Natural killer cell (primary cell): Measurements from ENCODE around the gene ZNF576. TPM values are rescaled to one million over a fixed set of nuclear protein-coding genes. Genes with fewer than 3 reads are reported as not detected.

Experiments used
- ATAC-seq, 3 donors: fragments of 150-1000 bp in 2 of 3; fragments of 200-7000 bp in 1 of 3; cut with Tn5 transposase; 1 replicate in 1 of 3; 2 replicates in 2 of 3; pipeline ENCODE4 v1.10.0; 2021; ENCODE audit warnings: mild to moderate bottlenecking in 2 of 3, moderate library complexity in 2 of 3
- DNase-seq, 2 donors: peaks; one replicate each; pipeline versions ENCODE4 v3.0.0 to v3.0.0-alpha.2; 2013 to 2021; ENCODE audit warnings: mixed read lengths in 1 of 2
- H3K27ac ChIP-seq: one replicate; pipeline ENCODE4 v1.5.1; 2013; ENCODE audit warnings: mild to moderate bottlenecking, low read length
- H3K27me3 ChIP-seq: one replicate; pipeline ENCODE4 v1.6.1; 2013; ENCODE audit warnings: low read length; ENCODE audit not compliant: control insufficient read depth, insufficient read depth
- H3K36me3 ChIP-seq: one replicate; pipeline ENCODE4 v1.6.1; 2013; ENCODE audit warnings: low read length; ENCODE audit not compliant: control insufficient read depth, insufficient read depth
- H3K4me1 ChIP-seq: one replicate; pipeline ENCODE4 v1.6.1; 2013; ENCODE audit warnings: low read length; ENCODE audit not compliant: control insufficient read depth, insufficient read depth
- H3K4me3 ChIP-seq: one replicate; pipeline ENCODE4 v1.5.1; 2013; ENCODE audit warnings: low read length
- H3K9me3 ChIP-seq: one replicate; pipeline ENCODE4 v1.6.1; 2013; ENCODE audit warnings: low read length; ENCODE audit not compliant: control insufficient read depth, insufficient read depth
- H3K27ac Mint-ChIP-seq, 2 donors: one replicate each; pipeline ENCODE4 v1.8.0; 2022; ENCODE audit warnings: mild to moderate bottlenecking in 2 of 2, mixed read lengths in 2 of 2, moderate library complexity in 1 of 2
- H3K27me3 Mint-ChIP-seq, 2 donors: one replicate each; pipeline ENCODE4 v1.8.0; 2022; ENCODE audit warnings: low read depth in 2 of 2, mixed read lengths in 2 of 2
- H3K36me3 Mint-ChIP-seq: one replicate; pipeline ENCODE4 v1.8.0; 2022; ENCODE audit warnings: mixed read lengths
- H3K4me1 Mint-ChIP-seq, 2 donors: one replicate each; pipeline ENCODE4 v1.8.0; 2022; ENCODE audit warnings: mixed read lengths in 2 of 2
- H3K4me3 Mint-ChIP-seq: one replicate; pipeline ENCODE4 v1.8.0; 2022; ENCODE audit warnings: mild to moderate bottlenecking, moderate library complexity, mixed read lengths
- H3K9me3 Mint-ChIP-seq, 2 donors: one replicate each; pipeline ENCODE4 v1.8.0; 2022; ENCODE audit warnings: mixed read lengths in 2 of 2
- CTCF ChIP-seq: fragments of 200-600 bp; IDR thresholded peaks from one replicate; pipeline ENCODE4 v1.8.0; 2022; ENCODE audit warnings: antibody characterized with exemption
- WGBS: methylation state at CpG from one replicate; pipeline ENCODE4 v1.1.7; 2013; ENCODE audit warnings: missing lambda C conversion rate; ENCODE audit not compliant: insufficient coverage; 5-methylcytosine and 5-hydroxymethylcytosine counted together
- intact Hi-C: fragments of 100-400 bp; cut with micrococcal nuclease; formaldehyde crosslinking; loops from one replicate; pipeline ENCODE4 v1.14.2; 2022
- total RNA-seq, 4 donors: library from RNA; stranded (reverse); fragments of 120-200 nt in 1 of 4; gene quantifications; one replicate each; pipeline versions ENCODE4 v1.2.3 to v1.2.4, GENCODE V29; 2013 to 2022

The ZNF576 gene
- total RNA-seq, 3 donors from 2014 or later (not counting 1 experiment from before 2014, with no cell fraction given): 4.0 to 10.4 (median 5.8) TPM

DNA sequence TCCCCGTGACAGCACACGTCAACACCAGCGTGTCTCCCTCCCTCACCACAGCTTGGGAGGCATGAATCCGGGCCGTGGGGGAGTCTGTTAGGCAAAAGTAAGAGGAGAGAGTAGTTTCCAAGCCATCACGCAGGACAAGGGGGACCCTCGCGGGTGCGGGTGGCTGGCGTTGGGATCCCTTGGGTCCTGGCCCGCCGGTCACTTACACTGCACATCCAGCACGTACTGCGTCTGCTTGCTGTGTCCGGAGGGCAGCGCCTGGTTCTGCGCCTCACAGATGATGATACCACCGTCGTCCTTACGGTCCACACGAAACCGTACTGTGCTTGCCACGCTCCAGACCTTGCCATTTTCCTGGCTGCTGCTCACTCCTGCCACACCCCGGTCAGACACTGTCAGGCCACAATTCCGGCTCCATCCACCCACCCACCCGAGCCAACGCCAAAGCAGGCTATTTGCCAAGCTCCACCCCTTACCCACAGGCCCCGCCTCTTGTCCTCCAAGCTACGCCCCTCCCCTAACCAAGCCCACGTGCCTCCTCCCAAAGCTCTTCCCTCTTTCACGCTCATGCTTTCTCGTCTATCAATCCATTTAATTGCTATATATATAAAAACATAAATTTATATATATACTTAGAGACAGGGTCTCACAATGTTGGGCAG, 29.7 kb downstream of the ZNF576 start:
- peak in 1 of 2 donors; percentile 37 for DNase-seq
- peaks cover 11% of the 10 kb centered on the region for H3K4me1 ChIP-seq
- no peaks in the 10 kb centered on the region for H3K9me3 Mint-ChIP-seq
- no peak overlapping the region for H3K4me3 Mint-ChIP-seq
- no peaks in the 10 kb centered on the region for H3K9me3 ChIP-seq
- no peak overlapping the region for H3K27ac Mint-ChIP-seq
- peaks cover 4% of the 10 kb centered on the region for H3K27me3 ChIP-seq
- intact Hi-C loops: no loop called here
- H3K36me3 ChIP-seq: no peaks in the 10 kb centered on the region
- H3K4me1 Mint-ChIP-seq: peaks cover 0 to 32% of the 10 kb centered on the region in 2 donors
- 79% methylated on average over 30 of the region's 32 CpGs for WGBS
- peaks cover 0 to 16% of the 10 kb centered on the region in 2 donors for H3K27me3 Mint-ChIP-seq
- H3K4me3 ChIP-seq: no peak overlapping the region
- peak in 1 of 3 donors; percentile 30 for ATAC-seq
- no peaks in the 10 kb centered on the region for H3K36me3 Mint-ChIP-seq
- no peak overlapping the region for H3K27ac ChIP-seq
- no peak for TF ChIP-seq CTCF

- no peak for ATAC-seq
Observed at GRCh38 chr19:43626838-43627237, 30.4 kb downstream of the ZNF576 start.

DNA sequence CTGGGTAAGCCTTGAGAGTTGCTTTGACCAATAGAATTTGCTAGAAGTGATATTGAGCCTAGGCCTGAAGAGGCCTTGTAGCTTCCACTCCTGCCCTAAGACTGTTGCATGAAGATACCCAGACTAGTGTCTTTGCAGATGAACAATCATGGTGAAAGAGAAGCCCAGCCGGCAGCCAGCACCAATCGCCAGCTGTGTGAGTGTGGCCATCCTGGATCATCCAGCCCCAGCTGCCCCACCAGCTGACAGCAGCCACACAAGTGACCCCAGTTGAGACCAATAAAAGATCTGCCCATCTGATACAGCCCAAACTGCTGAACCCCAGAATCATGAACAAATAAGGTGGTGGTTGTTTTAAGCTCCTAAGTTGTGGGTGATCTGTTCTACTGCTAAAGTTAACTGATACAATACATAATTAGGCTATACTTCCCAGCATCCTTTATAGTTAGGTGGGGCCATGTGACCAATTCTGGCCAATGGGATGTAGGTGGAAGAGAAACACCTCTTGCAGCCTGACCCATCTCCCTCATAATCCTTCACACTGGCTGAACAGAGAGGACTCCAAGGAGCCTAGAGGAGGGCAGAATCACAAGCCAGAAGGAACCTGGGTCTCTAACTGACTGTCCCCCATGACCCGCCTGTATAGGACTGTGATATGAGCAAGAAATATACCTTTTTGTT, 32.4 kb downstream of the ZNF576 start:
- H3K4me3 ChIP-seq: no peak overlapping the region
- no peak for DNase-seq
- Mint-ChIP-seq H3K27ac (no peak overlapping the region), H3K27me3 (peaks cover 8 to 25% of the 10 kb centered on the region in 2 donors), H3K4me1 (peaks cover 0 to 31% of the 10 kb centered on the region in 2 donors), H3K4me3 (no peak overlapping the region), H3K9me3 (no peaks in the 10 kb centered on the region), H3K36me3 (no peaks in the 10 kb centered on the region)
- no peak overlapping the region for H3K27ac ChIP-seq
- intact Hi-C loops: no loop called here
- ATAC-seq: no peak
- peaks cover 11% of the 10 kb centered on the region for H3K4me1 ChIP-seq
- TF ChIP-seq CTCF: no peak
- WGBS: 94% methylated on average over 3 of the region's 3 CpGs
- H3K36me3 ChIP-seq: no peaks in the 10 kb centered on the region
- no peaks in the 10 kb centered on the region for H3K9me3 ChIP-seq
- H3K27me3 ChIP-seq: peaks cover 4% of the 10 kb centered on the region

More at GRCh38 chr19:43626838-43627237, 30.4 kb downstream of the ZNF576 start:
- no peak overlapping the region for H3K4me3 ChIP-seq
- Mint-ChIP-seq H3K4me1 (peaks cover 0 to 32% of the 10 kb centered on the region in 2 donors), H3K9me3 (no peaks in the 10 kb centered on the region), H3K4me3 (no peak overlapping the region), H3K27ac (no peak overlapping the region), H3K36me3 (no peaks in the 10 kb centered on the region), H3K27me3 (peaks cover 0 to 16% of the 10 kb centered on the region in 2 donors)
- WGBS: 56% methylated on average over 17 of the region's 17 CpGs
- H3K27ac ChIP-seq: no peak overlapping the region
- no peak for DNase-seq
- no peaks in the 10 kb centered on the region for H3K9me3 ChIP-seq
- peaks cover 11% of the 10 kb centered on the region for H3K4me1 ChIP-seq
- H3K36me3 ChIP-seq: no peaks in the 10 kb centered on the region
- intact Hi-C loops: no loop called here
- peaks cover 4% of the 10 kb centered on the region for H3K27me3 ChIP-seq
- no peak for TF ChIP-seq CTCF
